Neutrophil (primary cell): Measurements from ENCODE around the gene NKD1.

ENCODE experiments used
- H3K27ac ChIP-seq: fragments of 200-600 bp; sonication (generic); 2 replicates; pipeline ENCODE4 v1.5.1; 2016; ENCODE audit warnings: mild to moderate bottlenecking, moderate library complexity
- H3K27me3 ChIP-seq: fragments of 200-600 bp; sonication (generic); 2 replicates; pipeline ENCODE4 v1.6.0; 2016; ENCODE audit warnings: mild to moderate bottlenecking
- H3K36me3 ChIP-seq: fragments of 200-600 bp; sonication (generic); 2 replicates; pipeline ENCODE4 v1.5.1; 2017
- H3K4me1 ChIP-seq, 2 experiments: fragments of 200-600 bp in 1 of 2; sonication (generic) in 1 of 2; 1 replicate in 1 of 2; 2 replicates in 1 of 2; pipeline versions ENCODE4 v1.5.1 to v1.6.1; 2013 to 2016; ENCODE audit warnings: low read depth in 1 of 2, low read length in 1 of 2, mild to moderate bottlenecking in 1 of 2, moderate library complexity in 1 of 2; ENCODE audit not compliant: control insufficient read depth in 1 of 2, insufficient read depth in 1 of 2
- H3K4me3 ChIP-seq, 2 experiments: fragments of 200-600 bp in 1 of 2; sonication (generic) in 1 of 2; 1 replicate in 1 of 2; 2 replicates in 1 of 2; pipeline ENCODE4 v1.5.1; 2013 to 2016; ENCODE audit warnings: low read depth in 1 of 2, low read length in 1 of 2, mild to moderate bottlenecking in 1 of 2, moderate library complexity in 1 of 2
- H3K9me3 ChIP-seq: fragments of 200-600 bp; sonication (generic); 2 replicates; pipeline ENCODE4 v1.5.1; 2016
- TF ChIP-seq, protein P1 (sequence below): fragments of 200-600 bp; sonication (generic); IDR thresholded peaks from 2 replicates; pipeline ENCODE4 v1.5.1; 2016; ENCODE audit warnings: antibody characterized with exemption

The NKD1 gene

DNA sequence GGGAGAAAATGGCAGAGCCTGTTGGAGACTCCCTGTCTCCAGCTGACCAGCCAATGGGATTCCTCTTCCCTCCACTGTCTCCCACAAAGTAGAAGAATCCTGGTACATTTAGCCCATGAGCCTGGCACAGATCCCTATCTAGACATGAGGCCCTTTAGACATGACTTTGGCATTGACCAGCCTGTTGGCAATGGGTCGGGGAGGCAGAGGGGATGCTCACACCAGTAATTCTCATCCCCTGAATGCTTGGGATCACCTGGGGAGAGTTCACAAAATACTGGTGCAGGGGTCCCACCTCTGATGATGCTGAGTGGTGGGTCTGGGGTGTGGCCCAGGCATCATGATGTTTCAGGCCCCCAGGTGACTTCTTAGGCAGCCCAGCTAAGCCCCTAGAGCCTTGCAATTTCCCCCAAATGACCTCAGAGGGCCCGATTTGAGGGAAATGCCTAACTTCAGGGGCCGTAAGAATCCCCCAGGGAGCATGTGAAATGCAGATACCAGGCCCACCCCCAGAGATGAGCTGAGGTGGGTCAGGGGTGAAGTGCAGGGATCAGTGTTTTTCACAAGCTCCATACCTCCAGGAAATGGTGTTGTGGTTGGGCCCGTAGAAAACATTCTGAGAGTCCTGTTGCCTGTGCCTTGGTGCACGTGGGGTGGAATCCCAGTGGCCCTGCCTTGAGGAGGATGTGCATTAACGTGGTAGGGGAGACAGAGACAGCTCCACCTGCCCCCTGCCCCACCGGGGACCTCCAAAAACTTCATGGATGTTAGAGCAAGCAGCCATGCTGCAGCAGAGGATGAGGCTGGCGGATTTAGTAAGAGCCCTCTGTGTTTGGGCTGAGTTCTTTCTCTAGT is 90.8 kb downstream of the NKD1 start:
- no peaks in the 10 kb centered on the region for H3K9me3 ChIP-seq
- no peak overlapping the region for H3K4me3 ChIP-seq
- no peaks in the 10 kb centered on the region for H3K27me3 ChIP-seq
- H3K4me1 ChIP-seq, result peaks cover 16 to 20% of the 10 kb centered on the region in 2 experiments
- TF ChIP-seq, protein P1, sequence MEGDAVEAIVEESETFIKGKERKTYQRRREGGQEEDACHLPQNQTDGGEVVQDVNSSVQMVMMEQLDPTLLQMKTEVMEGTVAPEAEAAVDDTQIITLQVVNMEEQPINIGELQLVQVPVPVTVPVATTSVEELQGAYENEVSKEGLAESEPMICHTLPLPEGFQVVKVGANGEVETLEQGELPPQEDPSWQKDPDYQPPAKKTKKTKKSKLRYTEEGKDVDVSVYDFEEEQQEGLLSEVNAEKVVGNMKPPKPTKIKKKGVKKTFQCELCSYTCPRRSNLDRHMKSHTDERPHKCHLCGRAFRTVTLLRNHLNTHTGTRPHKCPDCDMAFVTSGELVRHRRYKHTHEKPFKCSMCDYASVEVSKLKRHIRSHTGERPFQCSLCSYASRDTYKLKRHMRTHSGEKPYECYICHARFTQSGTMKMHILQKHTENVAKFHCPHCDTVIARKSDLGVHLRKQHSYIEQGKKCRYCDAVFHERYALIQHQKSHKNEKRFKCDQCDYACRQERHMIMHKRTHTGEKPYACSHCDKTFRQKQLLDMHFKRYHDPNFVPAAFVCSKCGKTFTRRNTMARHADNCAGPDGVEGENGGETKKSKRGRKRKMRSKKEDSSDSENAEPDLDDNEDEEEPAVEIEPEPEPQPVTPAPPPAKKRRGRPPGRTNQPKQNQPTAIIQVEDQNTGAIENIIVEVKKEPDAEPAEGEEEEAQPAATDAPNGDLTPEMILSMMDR, result no peak
- H3K27ac ChIP-seq, result no peak overlapping the region
- no peaks in the 10 kb centered on the region for H3K36me3 ChIP-seq

DNA sequence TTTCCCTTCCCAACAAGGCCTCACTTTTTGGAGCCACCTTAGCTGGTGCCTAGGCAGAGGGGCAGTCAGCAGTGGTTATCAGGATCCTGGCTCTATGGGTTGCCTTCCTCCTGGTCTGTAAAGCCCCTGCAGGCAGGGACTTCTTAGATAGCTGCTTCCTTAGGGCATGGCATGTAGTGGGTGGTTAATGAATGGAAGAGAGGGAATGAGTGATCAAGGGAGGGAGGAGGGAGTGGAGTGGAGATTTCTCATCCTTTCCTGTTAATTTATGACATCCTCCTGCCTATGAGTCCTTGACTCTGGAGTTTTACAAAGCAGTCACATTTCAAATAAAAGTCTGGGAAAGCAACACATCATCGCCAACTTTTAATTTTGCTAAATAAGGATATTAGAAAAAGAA is 92.2 kb downstream of the NKD1 start:
- H3K27me3 ChIP-seq, result no peaks in the 10 kb centered on the region
- H3K36me3 ChIP-seq, result no peaks in the 10 kb centered on the region
- H3K9me3 ChIP-seq, result no peaks in the 10 kb centered on the region
- peaks cover 16 to 20% of the 10 kb centered on the region in 2 experiments for H3K4me1 ChIP-seq
- no peak overlapping the region for H3K27ac ChIP-seq
- TF ChIP-seq, protein P1, result no peak
- no peak overlapping the region for H3K4me3 ChIP-seq

DNA sequence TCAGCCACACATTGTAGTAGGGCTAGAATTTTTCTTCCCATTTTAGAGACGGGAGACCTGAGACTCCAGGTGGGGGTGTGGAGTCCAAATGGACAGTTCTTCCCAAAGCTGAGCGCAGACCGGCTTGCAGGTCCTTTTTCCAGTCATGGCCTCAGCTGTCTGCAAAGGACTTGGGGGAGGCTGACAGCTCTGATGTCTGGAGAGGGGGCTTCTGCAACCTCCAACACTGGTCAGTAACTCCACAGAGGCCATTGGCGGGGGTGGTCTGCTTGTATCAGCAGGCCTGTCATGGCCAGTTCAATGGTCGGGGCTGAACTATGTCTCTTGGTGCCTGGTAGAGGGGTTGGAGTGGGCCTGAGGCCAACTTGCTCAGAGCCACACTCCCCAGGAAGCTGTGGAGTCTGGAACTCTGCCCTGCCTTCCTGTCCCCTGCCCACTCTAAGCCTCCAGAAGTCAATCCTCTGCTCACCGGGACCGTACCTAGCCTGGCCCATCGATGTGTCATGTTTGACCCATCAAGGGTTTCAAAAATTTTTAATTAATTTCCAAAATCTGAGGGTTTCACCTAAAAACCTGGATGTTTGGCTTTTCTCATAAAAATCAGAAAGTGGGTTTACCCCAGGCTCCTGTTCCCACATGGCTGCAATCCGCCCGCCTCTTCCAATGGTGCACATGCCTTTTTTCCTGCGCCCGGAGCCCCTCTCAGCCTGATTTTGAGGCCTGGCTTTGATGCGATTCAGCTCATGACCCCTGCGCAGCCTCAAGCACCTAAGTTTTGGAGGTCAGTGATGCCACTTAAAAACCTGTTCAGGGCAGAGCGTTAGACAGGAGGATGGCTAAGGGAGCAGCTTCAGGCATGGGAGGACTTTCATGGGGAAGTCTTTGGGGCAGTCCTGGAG is 93.0 kb downstream of the NKD1 start:
- Histone ChIP-seq H3K27me3 (no peaks in the 10 kb centered on the region), H3K9me3 (no peaks in the 10 kb centered on the region), H3K4me3 (no peak overlapping the region), H3K27ac (no peak overlapping the region), H3K36me3 (no peaks in the 10 kb centered on the region), H3K4me1 (peaks cover 13 to 14% of the 10 kb centered on the region in 2 experiments)
- TF ChIP-seq, protein P1, result no peak

DNA sequence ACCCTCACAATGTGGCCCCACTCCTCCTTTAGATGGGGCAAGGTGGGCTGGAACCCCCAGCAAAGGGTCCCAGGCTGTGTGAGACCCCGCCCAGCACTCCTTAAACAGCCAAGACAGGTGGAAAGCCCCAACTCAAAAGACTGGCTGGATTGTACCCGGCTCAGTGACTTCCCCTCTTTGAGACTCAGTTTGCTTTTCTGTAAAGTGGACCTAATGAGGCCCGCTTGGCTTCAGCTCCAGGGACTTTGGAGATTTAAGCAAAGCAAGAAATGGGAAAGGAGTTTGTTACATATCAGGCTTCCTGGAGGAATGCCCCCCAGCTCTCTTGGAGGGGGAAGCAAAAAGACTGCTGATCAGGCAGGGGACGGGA is 93.6 kb downstream of the NKD1 start:
- H3K4me1 ChIP-seq, result peaks cover 7 to 8% of the 10 kb centered on the region in 2 experiments
- no peaks in the 10 kb centered on the region for H3K27me3 ChIP-seq
- no peak overlapping the region for H3K27ac ChIP-seq
- H3K36me3 ChIP-seq, result no peaks in the 10 kb centered on the region
- TF ChIP-seq, protein P1, result no peak
- no peaks in the 10 kb centered on the region for H3K9me3 ChIP-seq
- H3K4me3 ChIP-seq, result no peak overlapping the region

DNA sequence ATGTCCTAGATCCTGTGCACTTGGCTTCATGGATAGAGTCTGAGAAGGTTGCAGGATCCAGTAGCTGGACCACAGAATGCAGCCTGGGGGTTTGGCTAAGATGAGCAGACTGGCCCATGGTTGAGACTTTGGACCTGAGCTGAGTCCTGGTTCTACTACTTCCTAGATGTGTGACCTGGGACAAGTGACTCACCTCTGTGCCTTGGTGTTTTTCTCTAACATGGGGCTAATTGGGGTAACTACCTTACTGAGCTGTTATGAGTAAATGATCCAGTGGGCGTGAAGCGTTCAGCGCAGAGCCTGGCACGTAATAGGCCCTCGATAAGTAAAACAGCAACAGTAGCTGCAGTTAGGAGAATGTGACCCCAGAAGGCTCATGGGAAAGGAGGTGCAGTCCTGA is 94.2 kb downstream of the NKD1 start:
- Histone ChIP-seq H3K9me3 (no peaks in the 10 kb centered on the region), H3K36me3 (no peaks in the 10 kb centered on the region), H3K4me1 (peaks cover 5 to 7% of the 10 kb centered on the region in 2 experiments), H3K4me3 (no peak overlapping the region), H3K27me3 (no peaks in the 10 kb centered on the region), H3K27ac (no peak overlapping the region)
- TF ChIP-seq, protein P1, result no peak
